ENCODE results near the gene HMSD.

DNA sequence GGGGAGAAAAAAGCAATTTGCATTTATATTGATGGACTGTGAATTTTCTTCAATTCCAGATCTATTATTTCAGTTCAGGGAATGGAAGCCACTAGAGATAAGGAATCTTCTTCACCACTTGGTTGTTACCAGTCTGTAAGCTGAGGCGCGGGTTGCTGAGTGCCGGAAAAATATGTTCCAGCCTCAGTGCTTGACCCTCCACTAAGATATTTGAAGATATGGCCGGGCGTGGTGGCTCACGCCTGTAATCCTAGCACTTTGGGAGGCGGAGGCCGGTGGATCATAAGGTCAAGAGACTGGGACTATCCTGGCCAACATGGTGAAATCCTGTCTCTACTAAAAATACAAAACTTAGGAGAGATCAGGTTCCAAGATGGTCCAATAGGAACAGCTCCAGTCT, 9.1 kb upstream of the HMSD start:
- TF ChIP-seq ZNF274 (IDR thresholded peaks at IDR 0.05; ENCODE audit: low read depth, low read length) (no peak), SUZ12 (IDR thresholded peaks at IDR 0.05; ENCODE audit: extremely low read depth, insufficient read depth, insufficient read length) (no peak), YY1 (IDR thresholded peaks at IDR 0.05; ENCODE audit: insufficient read depth, insufficient read length) (no peak)
